HepG2 (cell line): ENCODE measurements around the gene RPL18. TPM values are rescaled to one million over a fixed set of nuclear protein-coding genes. Genes with fewer than 3 reads are reported as not detected.

Experiments used
- CC2D1A ChIP-seq: sonication (generic); formaldehyde crosslinking; IDR thresholded peaks from 2 replicates; pipeline ENCODE4 v1.8.1; 2023; ENCODE audit warnings: mild to moderate bottlenecking, missing genetic modification reagents
- EP300 ChIP-seq, 3 experiments: sonication (generic) in 1 of 3; formaldehyde crosslinking in 1 of 3; IDR thresholded peaks; 2 replicates each; pipeline versions ENCODE4 v1.5.1 to v1.6.1; 2011 to 2020; ENCODE audit warnings: low read depth in 2 of 3, low read length in 2 of 3, borderline replicate concordance in 1 of 3, improper control_type of control experiment in 1 of 3, mild to moderate bottlenecking in 1 of 3, missing genetic modification reagents in 1 of 3, moderate library complexity in 1 of 3
- ERF ChIP-seq: IDR thresholded peaks from 2 replicates; pipeline ENCODE4 v1.6.1; 2018; ENCODE audit warnings: missing biosample characterization, missing genetic modification reagents
- ESRRA ChIP-seq: sonication (generic); formaldehyde crosslinking; IDR thresholded peaks from 2 replicates; pipeline ENCODE4 v1.5.1; 2020; ENCODE audit warnings: mild to moderate bottlenecking, low read depth, missing genetic modification reagents
- GATAD1 ChIP-seq: IDR thresholded peaks from 2 replicates; pipeline ENCODE4 v1.6.1; 2016; ENCODE audit warnings: missing genetic modification reagents, missing compliant biosample characterization
- HNF1B ChIP-seq: sonication (generic); formaldehyde crosslinking; IDR thresholded peaks from 2 replicates; pipeline ENCODE4 v1.5.1; 2020; ENCODE audit warnings: mild to moderate bottlenecking, moderate library complexity, missing genetic modification reagents
- MYPOP ChIP-seq: sonication (generic); formaldehyde crosslinking; IDR thresholded peaks from 2 replicates; pipeline ENCODE4 v1.8.1; 2023; ENCODE audit warnings: mild to moderate bottlenecking, moderate library complexity, missing genetic modification reagents
- NFAT5 ChIP-seq: sonication (generic); formaldehyde crosslinking; IDR thresholded peaks from 2 replicates; pipeline ENCODE4 v1.4.0; 2020; ENCODE audit warnings: missing genetic modification reagents
- PRDM15 ChIP-seq: sonication (generic); formaldehyde crosslinking; IDR thresholded peaks from 2 replicates; pipeline ENCODE4 v1.4.0; 2020; ENCODE audit warnings: missing genetic modification reagents
- SAP130 ChIP-seq: IDR thresholded peaks from 2 replicates; pipeline ENCODE4 v1.6.1; 2016; ENCODE audit warnings: low read depth
- SSRP1 ChIP-seq: IDR thresholded peaks from 2 replicates; pipeline ENCODE4 v1.6.1; 2016; ENCODE audit warnings: control low read depth
- ZNF460 ChIP-seq: sonication (generic); formaldehyde crosslinking; IDR thresholded peaks from 2 replicates; pipeline ENCODE4 v1.5.1; 2020; ENCODE audit warnings: missing genetic modification reagents, mild to moderate bottlenecking, borderline replicate concordance
- ZNF512 ChIP-seq: sonication (generic); formaldehyde crosslinking; IDR thresholded peaks from 2 replicates; pipeline ENCODE4 v1.4.0; 2020; ENCODE audit warnings: mild to moderate bottlenecking, missing genetic modification reagents
- ZSCAN30 ChIP-seq: sonication (generic); formaldehyde crosslinking; IDR thresholded peaks from 2 replicates; pipeline ENCODE4 v1.5.0; 2020; ENCODE audit warnings: mild to moderate bottlenecking, missing genetic modification reagents
- polyA plus RNA-seq, 8 experiments: library from polyadenylated mRNA; depleted of rRNA in 3 of 8; stranded (reverse) in 7 of 8; unstranded in 1 of 8; fragments of >200 nt; fragmentation: Illumina TruSeq in 4 of 8; extraction: Trizol in 4 of 8; gene quantifications; 2 replicates each; pipeline versions ENCODE4 v1.2.1 to v1.2.3, GENCODE V29; 2011 to 2016; ENCODE audit warnings: low read depth in 4 of 8, missing spikeins in 1 of 8, mixed read lengths in 1 of 8; ENCODE audit not compliant: insufficient read depth in 1 of 8
- total RNA-seq, 5 experiments: library from RNA; depleted of rRNA; stranded (reverse); fragments of >200 nt; fragmentation: Illumina TruSeq; extraction: Trizol; gene quantifications; 2 replicates each; pipeline ENCODE4 v1.2.3, GENCODE V29; 2016; ENCODE audit warnings: low read depth in 1 of 5

Gene RPL18
- total and polyA plus RNA-seq, 2 of the 13 experiments (the other 11 are each of a cell fraction or from before 2014, with no cell fraction given): 1,485 to 1,639 TPM

- TF ChIP-seq EP300 (IDR thresholded peaks at IDR 0.05; ENCODE audit: low read depth in 2 of 2, low read length in 2 of 2) (no peak), EP300 (CRISPR knock-in tag; IDR thresholded peaks at IDR 0.05; ENCODE audit: borderline replicate concordance) (no peak), ZNF460 (CRISPR knock-in tag) (no peak), GATAD1 (CRISPR knock-in tag) (peak; percentile 51; the same call in 1 of the 2 replicates), ESRRA (CRISPR knock-in tag) (peak; percentile 37; the same call in 1 of the 2 replicates), ERF (CRISPR knock-in tag) (no peak), ZNF512 (CRISPR knock-in tag) (no peak; the same call in 1 of the 2 replicates), PRDM15 (CRISPR knock-in tag) (no peak), NFAT5 (CRISPR knock-in tag) (no peak), CC2D1A (no peak), SSRP1 (CRISPR knock-in tag) (0 out of 2 replicates have a peak, but pooled peaks have one; percentile 44), HNF1B (CRISPR knock-in tag) (peak; percentile 46; the same call in 1 of the 2 replicates), ZSCAN30 (no peak), MYPOP (CRISPR knock-in tag) (0 out of 2 replicates have a peak, but pooled peaks have one; percentile 20), SAP130 (CRISPR knock-in tag) (0 out of 2 replicates have a peak, but pooled peaks have one; percentile 28)
Measured at GRCh38 chr19:48646001-48646721, 27.2 kb upstream of the RPL18 start, which contains the start of gene CA11 (continued).
